ENCODE results near the gene ATP7A.
A peak's percentile ranks its signal among the peaks of the same experiment; 100 is the strongest.

DNA sequence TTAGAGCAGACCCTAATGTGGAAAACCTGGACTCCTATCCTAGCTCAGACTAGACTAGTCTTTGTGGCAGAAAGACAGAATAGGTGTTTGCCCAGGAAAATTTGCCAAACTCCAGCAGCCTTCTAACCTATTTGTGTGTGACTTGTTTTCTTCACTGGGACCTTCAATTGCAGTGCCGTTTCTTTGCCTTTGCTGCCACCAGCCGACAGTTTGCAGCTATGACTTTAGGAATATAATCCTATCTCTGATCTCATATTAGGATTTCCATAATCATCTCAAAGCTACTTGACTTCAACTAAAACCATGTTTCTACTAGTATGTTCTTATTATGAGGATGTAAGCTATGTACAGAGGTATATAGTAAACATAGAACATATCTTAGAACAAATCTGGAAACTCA, 119.2 kb downstream of the ATP7A start:
- TF ChIP-seq, protein P1, sequence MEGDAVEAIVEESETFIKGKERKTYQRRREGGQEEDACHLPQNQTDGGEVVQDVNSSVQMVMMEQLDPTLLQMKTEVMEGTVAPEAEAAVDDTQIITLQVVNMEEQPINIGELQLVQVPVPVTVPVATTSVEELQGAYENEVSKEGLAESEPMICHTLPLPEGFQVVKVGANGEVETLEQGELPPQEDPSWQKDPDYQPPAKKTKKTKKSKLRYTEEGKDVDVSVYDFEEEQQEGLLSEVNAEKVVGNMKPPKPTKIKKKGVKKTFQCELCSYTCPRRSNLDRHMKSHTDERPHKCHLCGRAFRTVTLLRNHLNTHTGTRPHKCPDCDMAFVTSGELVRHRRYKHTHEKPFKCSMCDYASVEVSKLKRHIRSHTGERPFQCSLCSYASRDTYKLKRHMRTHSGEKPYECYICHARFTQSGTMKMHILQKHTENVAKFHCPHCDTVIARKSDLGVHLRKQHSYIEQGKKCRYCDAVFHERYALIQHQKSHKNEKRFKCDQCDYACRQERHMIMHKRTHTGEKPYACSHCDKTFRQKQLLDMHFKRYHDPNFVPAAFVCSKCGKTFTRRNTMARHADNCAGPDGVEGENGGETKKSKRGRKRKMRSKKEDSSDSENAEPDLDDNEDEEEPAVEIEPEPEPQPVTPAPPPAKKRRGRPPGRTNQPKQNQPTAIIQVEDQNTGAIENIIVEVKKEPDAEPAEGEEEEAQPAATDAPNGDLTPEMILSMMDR (IDR thresholded peaks at IDR 0.05; ENCODE audit: low read length) = peak; percentile 64
- no peak for TF ChIP-seq EZH2 (IDR thresholded peaks at IDR 0.05; ENCODE audit: borderline replicate concordance, low read length)

All from OCI-LY1 (cell line).